Measurements from ENCODE around the gene HIPK2.

The HIPK2 gene

DNA sequence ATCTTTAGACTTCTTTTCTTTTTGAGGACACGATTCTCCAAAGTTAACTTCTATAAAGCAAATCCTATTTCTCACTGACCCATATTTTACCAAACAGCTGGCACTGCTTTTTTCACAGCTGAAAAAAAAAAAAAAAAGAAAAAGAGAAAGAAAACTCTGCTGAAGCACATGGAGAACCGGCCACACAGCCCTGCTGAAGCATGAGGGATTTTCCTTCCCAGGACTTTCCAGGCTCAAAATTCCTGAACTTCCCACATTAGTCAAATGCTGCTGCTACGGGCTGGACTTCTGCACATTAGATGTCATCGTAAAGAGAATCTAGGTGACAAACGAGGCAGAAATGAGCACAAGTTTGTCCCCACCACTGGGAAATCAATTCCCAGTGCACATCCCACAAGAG lies 25.2 kb downstream of the HIPK2 start:
- no peak for DNase-seq (ENCODE audit: low read depth, low spot score)

DNA sequence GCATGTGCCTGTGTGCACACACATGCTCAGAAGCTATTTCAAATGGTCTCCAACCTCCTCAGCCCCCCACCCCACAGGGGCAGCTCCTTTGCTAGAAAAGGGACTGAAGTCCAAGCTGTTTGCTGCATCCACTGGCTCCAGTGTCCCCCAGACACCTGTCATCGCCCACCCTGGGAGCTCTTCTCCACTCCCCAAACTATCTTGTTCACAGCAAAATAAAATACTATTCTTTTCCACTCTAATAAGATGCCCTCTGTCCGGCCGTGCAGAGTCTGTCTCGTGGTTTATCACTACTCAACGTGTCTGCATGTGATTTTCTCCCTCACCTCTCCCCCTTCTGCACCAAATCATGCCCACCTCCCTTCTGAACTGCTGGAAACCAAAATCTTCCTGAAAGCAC lies 25.6 kb downstream of the HIPK2 start:
- no peak for DNase-seq (ENCODE audit: low read depth, low spot score)

DNA sequence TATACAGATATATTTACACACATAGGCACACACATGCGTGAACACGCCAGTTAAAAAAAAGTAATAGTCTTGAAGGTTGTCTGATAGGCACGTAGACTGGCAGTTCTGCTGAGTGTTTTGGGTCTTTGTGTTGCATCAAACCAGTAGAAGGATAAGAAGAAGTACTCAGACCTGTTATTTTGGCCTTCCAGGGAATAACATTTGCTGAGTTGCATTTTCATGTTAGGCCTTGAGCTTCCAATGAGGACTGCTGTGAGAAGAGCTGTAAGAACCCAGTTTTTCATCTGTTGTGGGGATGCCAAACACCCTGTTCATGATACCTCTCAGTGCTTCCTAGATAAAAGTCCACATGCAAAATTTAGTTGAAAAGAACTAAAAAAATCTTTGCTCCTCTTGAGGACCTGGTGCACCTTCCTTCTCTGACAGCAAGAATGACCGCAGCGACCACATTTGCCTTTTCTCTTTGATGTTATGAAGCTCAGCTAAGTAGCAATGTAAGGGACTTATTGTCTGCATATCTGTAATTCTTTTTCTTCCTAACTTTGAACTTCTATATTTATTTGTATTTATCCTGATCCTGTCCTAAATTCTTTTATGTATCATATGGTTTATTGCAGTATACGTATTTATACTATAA lies 27.2 kb downstream of the HIPK2 start:
- no peak for DNase-seq (ENCODE audit: low read depth, low spot score)

DNA sequence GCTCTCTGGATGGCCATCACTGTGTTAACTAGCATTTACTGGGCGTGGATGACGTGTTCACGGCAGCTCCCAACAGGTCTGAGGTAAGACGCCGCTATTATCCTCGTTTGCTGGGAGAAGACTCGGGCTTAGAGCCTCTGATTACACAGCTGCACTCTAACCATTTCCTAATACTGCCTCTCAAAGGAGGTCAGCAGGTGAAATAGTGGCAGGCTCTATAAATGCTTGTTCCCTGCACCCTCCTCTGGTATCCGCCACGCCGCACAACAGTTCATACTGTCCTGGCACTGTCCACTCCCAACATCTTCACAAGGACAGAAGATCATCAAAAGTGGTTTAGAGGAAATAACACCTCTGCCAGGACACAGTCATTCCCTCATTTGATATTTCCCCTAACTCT lies 28.3 kb downstream of the HIPK2 start:
- no peak for DNase-seq (ENCODE audit: low read depth, low spot score)

GRCh38 chr7:139748941-139749340 lies 28.9 kb downstream of the HIPK2 start:
- no peak for DNase-seq (ENCODE audit: low read depth, low spot score)

GRCh38 chr7:139748373-139748765 lies 29.4 kb downstream of the HIPK2 start:
- DNase-seq (ENCODE audit: low read depth, low spot score), result no peak

- no peak for DNase-seq (ENCODE audit: low read depth, low spot score)
Observed at GRCh38 chr7:139747662-139748372, 30.0 kb downstream of the HIPK2 start.

- no peak for DNase-seq (ENCODE audit: low read depth, low spot score)
Observed at GRCh38 chr7:139746652-139747051, 31.1 kb downstream of the HIPK2 start.

GRCh38 chr7:139745678-139746143 lies 32.1 kb downstream of the HIPK2 start:
- no peak for DNase-seq (ENCODE audit: low read depth, low spot score)

DNA sequence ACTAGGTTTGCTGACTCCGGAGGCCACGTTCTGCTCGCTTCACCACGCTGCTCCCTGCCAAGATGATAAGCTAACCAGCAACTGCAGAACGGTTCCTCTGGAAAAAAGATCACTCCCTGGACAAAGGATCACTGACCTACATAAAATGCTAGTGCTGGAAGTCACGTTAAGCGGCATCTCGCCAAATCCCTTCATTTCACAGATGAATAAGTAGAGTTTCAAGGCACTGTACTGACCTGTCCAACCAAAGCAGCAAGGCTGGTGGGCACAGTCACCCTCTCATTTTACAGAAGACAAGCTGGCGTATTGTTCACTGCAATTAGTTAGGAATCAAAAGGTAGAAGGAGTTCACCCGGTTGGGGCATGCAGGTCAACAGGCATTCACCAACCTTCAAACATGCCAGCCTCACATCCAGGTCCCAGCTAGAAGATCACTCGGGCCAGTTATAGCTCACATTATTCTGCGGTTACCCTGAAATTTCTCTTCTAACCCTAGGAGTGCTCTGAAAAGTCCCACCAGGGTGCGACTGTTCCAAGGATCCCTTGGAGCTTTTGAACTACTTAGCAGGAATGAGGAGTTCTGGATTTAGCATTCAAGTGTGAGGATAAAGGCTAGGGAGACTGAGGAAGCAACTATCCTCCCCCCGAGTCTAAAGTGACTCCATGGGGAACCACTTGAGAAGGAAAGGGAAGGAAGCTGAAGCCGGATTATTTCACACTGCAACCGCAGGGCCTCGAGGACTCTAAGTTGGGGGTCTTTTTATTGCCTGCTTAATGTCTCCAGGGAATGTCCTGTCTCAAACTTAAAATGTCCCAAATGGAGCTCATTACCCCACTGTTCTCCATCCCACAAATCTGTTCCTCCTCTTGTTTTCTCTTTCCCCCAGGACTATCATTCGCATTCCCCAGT lies 32.8 kb downstream of the HIPK2 start:
- DNase-seq (ENCODE audit: low read depth, low spot score), result no peak

GRCh38 chr7:139743967-139744767 lies 33.6 kb downstream of the HIPK2 start:
- DNase-seq (ENCODE audit: low read depth, low spot score), result no peak

- no peak for DNase-seq (ENCODE audit: low read depth, low spot score)
Observed at GRCh38 chr7:139743267-139743966, 34.4 kb downstream of the HIPK2 start.

- DNase-seq (ENCODE audit: low read depth, low spot score), result no peak
Observed at GRCh38 chr7:139741789-139742344, 35.9 kb downstream of the HIPK2 start.

GRCh38 chr7:139741239-139741638 lies 36.6 kb downstream of the HIPK2 start:
- no peak for DNase-seq (ENCODE audit: low read depth, low spot score)

DNA sequence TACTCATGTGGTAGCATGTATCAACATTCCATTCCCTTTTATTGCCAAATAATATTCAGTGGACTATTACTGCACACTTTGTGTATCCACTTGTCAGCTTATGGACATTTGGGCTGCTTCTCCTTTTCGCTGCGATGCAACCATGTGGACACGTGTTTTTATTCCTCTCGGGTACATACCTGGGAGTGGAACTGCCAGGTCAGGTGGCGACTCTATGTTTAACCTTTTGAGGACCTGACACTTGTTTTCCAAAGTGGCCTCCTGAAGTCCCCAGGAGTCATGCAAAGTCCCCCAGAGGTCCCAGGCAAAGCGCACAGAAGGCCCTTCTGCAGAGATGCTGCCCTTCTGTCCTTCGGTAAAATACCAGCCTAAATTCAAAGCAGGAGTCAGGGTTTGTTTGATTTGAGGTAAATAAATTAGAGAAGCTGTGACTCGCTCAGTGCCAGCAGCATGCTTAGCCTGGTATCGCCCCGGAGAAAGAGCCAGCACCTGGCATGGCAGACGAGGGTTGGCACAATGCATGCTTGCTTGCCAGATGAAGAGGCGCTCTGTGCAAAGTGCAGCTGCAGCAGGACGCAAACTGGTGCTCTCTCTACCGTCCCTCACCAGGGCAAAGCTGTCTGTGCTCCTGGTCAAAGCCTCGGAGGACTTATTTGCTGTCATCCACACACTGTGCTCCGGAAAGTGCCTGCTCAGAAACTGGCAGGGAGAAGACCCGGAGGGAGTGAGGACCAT lies 37.8 kb downstream of the HIPK2 start:
- DNase-seq (ENCODE audit: low read depth, low spot score), result no peak

- no peak for DNase-seq (ENCODE audit: low read depth, low spot score)
Observed at GRCh38 chr7:139738772-139739171, 39.0 kb downstream of the HIPK2 start.

GRCh38 chr7:139738101-139738489 lies 39.7 kb downstream of the HIPK2 start:
- DNase-seq (ENCODE audit: low read depth, low spot score), result peak; percentile 34

GRCh38 chr7:139737221-139738100 lies 40.3 kb downstream of the HIPK2 start:
- no peak for DNase-seq (ENCODE audit: low read depth, low spot score)

All from astrocyte of the hippocampus (primary cell).